ENCODE results near the gene LHFPL6. TPM values are rescaled to one million over a fixed set of nuclear protein-coding genes. Genes with fewer than 3 reads are reported as not detected.
"Not testable (repeated sequence)": the region's sequence is repeated elsewhere in the genome, so short reads cannot be mapped to it uniquely, and the experiment has no call there.

Gene LHFPL6
- total RNA-seq, 2 donors from 2014 or later = 1.1 to 7.5 TPM

GRCh38 chr13:39369161-39369890, 233.7 kb downstream of the LHFPL6 start:
- Mint-ChIP-seq H3K27ac (no peak overlapping the region), H3K4me1 (no peaks in the 10 kb centered on the region), H3K9me3 (no peaks in the 10 kb centered on the region), H3K4me3 (no peak overlapping the region), H3K36me3 (ENCODE audit: low read depth) (no peaks in the 10 kb centered on the region), H3K27me3 (peaks cover 26% of the 10 kb centered on the region)
- no peak for ATAC-seq (replicated peaks)

- H3K9me3 Mint-ChIP-seq = no peaks in the 10 kb centered on the region
- ATAC-seq (replicated peaks) = no peak
- H3K27me3 Mint-ChIP-seq = peaks cover 17% of the 10 kb centered on the region
- no peaks in the 10 kb centered on the region for H3K4me1 Mint-ChIP-seq
- H3K27ac Mint-ChIP-seq = no peak overlapping the region
- H3K36me3 Mint-ChIP-seq (ENCODE audit: low read depth) = no peaks in the 10 kb centered on the region
- H3K4me3 Mint-ChIP-seq = no peak overlapping the region
These were observed 237.1 kb downstream of the LHFPL6 start for GRCh38 chr13:39365879-39366278.

- H3K36me3 Mint-ChIP-seq (ENCODE audit: low read depth) = no peaks in the 10 kb centered on the region
These were observed 238.0 kb downstream of the LHFPL6 start for GRCh38 chr13:39364947-39365468.

GRCh38 chr13:39363382-39363772, 239.6 kb downstream of the LHFPL6 start:
- H3K27ac Mint-ChIP-seq = no peak overlapping the region

More at GRCh38 chr13:39364947-39365468, 238.0 kb downstream of the LHFPL6 start:
- Mint-ChIP-seq H3K4me3 (no peak overlapping the region), H3K27ac (no peak overlapping the region), H3K9me3 (no peaks in the 10 kb centered on the region), H3K4me1 (no peaks in the 10 kb centered on the region), H3K27me3 (peaks cover 16% of the 10 kb centered on the region)
- no peak for ATAC-seq (replicated peaks)

GRCh38 chr13:39362652-39363381, 240.2 kb downstream of the LHFPL6 start:
- no peak for ATAC-seq (replicated peaks)
- Mint-ChIP-seq H3K4me1 (no peaks in the 10 kb centered on the region), H3K4me3 (no peak overlapping the region), H3K27ac (no peak overlapping the region), H3K9me3 (no peaks in the 10 kb centered on the region), H3K36me3 (ENCODE audit: low read depth) (no peaks in the 10 kb centered on the region), H3K27me3 (peaks cover 14% of the 10 kb centered on the region)

More at GRCh38 chr13:39363382-39363772, 239.6 kb downstream of the LHFPL6 start:
- H3K4me3 Mint-ChIP-seq = no peak overlapping the region
- H3K9me3 Mint-ChIP-seq = no peaks in the 10 kb centered on the region
- no peaks in the 10 kb centered on the region for H3K36me3 Mint-ChIP-seq (ENCODE audit: low read depth)
- no peaks in the 10 kb centered on the region for H3K4me1 Mint-ChIP-seq
- no peak for ATAC-seq (replicated peaks)
- H3K27me3 Mint-ChIP-seq = peaks cover 16% of the 10 kb centered on the region

GRCh38 chr13:39353988-39354387, 249.0 kb downstream of the LHFPL6 start:
- ATAC-seq (replicated peaks) = no peak
- H3K9me3 Mint-ChIP-seq = no peaks in the 10 kb centered on the region
- peaks cover 17% of the 10 kb centered on the region for H3K27me3 Mint-ChIP-seq
- H3K27ac Mint-ChIP-seq = no peak overlapping the region
- no peak overlapping the region for H3K4me3 Mint-ChIP-seq
- no peaks in the 10 kb centered on the region for H3K4me1 Mint-ChIP-seq
- no peaks in the 10 kb centered on the region for H3K36me3 Mint-ChIP-seq (ENCODE audit: low read depth)

- H3K4me3 Mint-ChIP-seq = no peak overlapping the region
- peaks cover 22% of the 10 kb centered on the region for H3K27me3 Mint-ChIP-seq
- no peaks in the 10 kb centered on the region for H3K4me1 Mint-ChIP-seq
- no peak overlapping the region for H3K27ac Mint-ChIP-seq
- ATAC-seq (replicated peaks) = no peak
- no peaks in the 10 kb centered on the region for H3K9me3 Mint-ChIP-seq
- no peaks in the 10 kb centered on the region for H3K36me3 Mint-ChIP-seq (ENCODE audit: low read depth)
These were observed 252.5 kb downstream of the LHFPL6 start for GRCh38 chr13:39350461-39350881.

- Mint-ChIP-seq H3K4me3 (no peak overlapping the region), H3K27ac (no peak overlapping the region)
These were observed 253.5 kb downstream of the LHFPL6 start for GRCh38 chr13:39349391-39349960.

GRCh38 chr13:39347926-39348901, 254.8 kb downstream of the LHFPL6 start:
- Mint-ChIP-seq H3K27me3 (peaks cover 25% of the 10 kb centered on the region), H3K9me3 (no peaks in the 10 kb centered on the region), H3K4me1 (no peaks in the 10 kb centered on the region), H3K36me3 (ENCODE audit: low read depth) (no peaks in the 10 kb centered on the region), H3K27ac (no peak overlapping the region), H3K4me3 (no peak overlapping the region)
- no peak for ATAC-seq (replicated peaks)

More at GRCh38 chr13:39349391-39349960, 253.5 kb downstream of the LHFPL6 start:
- no peaks in the 10 kb centered on the region for H3K36me3 Mint-ChIP-seq (ENCODE audit: low read depth)
- ATAC-seq (replicated peaks) = no peak
- H3K27me3 Mint-ChIP-seq = peaks cover 22% of the 10 kb centered on the region
- H3K4me1 Mint-ChIP-seq = no peaks in the 10 kb centered on the region
- no peaks in the 10 kb centered on the region for H3K9me3 Mint-ChIP-seq

GRCh38 chr13:39345982-39346381, 257.0 kb downstream of the LHFPL6 start:
- Mint-ChIP-seq H3K4me1 (no peaks in the 10 kb centered on the region), H3K9me3 (no peaks in the 10 kb centered on the region), H3K27ac (no peak overlapping the region), H3K27me3 (peaks cover 25% of the 10 kb centered on the region), H3K4me3 (no peak overlapping the region), H3K36me3 (ENCODE audit: low read depth) (no peaks in the 10 kb centered on the region)
- ATAC-seq (replicated peaks) = no peak

GRCh38 chr13:39341251-39341650, 261.7 kb downstream of the LHFPL6 start:
- H3K4me3 Mint-ChIP-seq = no peak overlapping the region
- H3K4me1 Mint-ChIP-seq = no peaks in the 10 kb centered on the region
- no peaks in the 10 kb centered on the region for H3K36me3 Mint-ChIP-seq (ENCODE audit: low read depth)
- H3K27ac Mint-ChIP-seq = no peak overlapping the region
- no peaks in the 10 kb centered on the region for H3K9me3 Mint-ChIP-seq
- ATAC-seq (replicated peaks) = no peak
- peaks cover 13% of the 10 kb centered on the region for H3K27me3 Mint-ChIP-seq

GRCh38 chr13:39338114-39338513, 264.9 kb downstream of the LHFPL6 start:
- not testable (repeated sequence) for H3K9me3 Mint-ChIP-seq; ATAC-seq (replicated peaks); H3K27me3 Mint-ChIP-seq; H3K36me3 Mint-ChIP-seq (ENCODE audit: low read depth); H3K4me1 Mint-ChIP-seq; H3K4me3 Mint-ChIP-seq; H3K27ac Mint-ChIP-seq

- Mint-ChIP-seq H3K36me3 (ENCODE audit: low read depth) (no peaks in the 10 kb centered on the region), H3K27me3 (peaks cover 4% of the 10 kb centered on the region), H3K4me1 (no peaks in the 10 kb centered on the region), H3K27ac (no peak overlapping the region), H3K9me3 (no peaks in the 10 kb centered on the region), H3K4me3 (no peak overlapping the region)
- no peak for ATAC-seq (replicated peaks)
These were observed 266.1 kb downstream of the LHFPL6 start for GRCh38 chr13:39336937-39337336.

GRCh38 chr13:39336207-39336606, 266.8 kb downstream of the LHFPL6 start:
- H3K27ac Mint-ChIP-seq = no peak overlapping the region

More at GRCh38 chr13:39336207-39336606, 266.8 kb downstream of the LHFPL6 start:
- H3K36me3 Mint-ChIP-seq (ENCODE audit: low read depth) = no peaks in the 10 kb centered on the region
- no peak overlapping the region for H3K4me3 Mint-ChIP-seq
- H3K9me3 Mint-ChIP-seq = no peaks in the 10 kb centered on the region
- H3K27me3 Mint-ChIP-seq = peaks cover 4% of the 10 kb centered on the region
- H3K4me1 Mint-ChIP-seq = no peaks in the 10 kb centered on the region
- ATAC-seq (replicated peaks) = no peak

Measured in activated T-helper 17 cell treated with anti-CD3 and anti-CD28 coated beads, Interleukin-2, amount 50 U/mL, for 72 hours (primary cell).